ENCODE measurements around the gene GRAMD2A.

DNA sequence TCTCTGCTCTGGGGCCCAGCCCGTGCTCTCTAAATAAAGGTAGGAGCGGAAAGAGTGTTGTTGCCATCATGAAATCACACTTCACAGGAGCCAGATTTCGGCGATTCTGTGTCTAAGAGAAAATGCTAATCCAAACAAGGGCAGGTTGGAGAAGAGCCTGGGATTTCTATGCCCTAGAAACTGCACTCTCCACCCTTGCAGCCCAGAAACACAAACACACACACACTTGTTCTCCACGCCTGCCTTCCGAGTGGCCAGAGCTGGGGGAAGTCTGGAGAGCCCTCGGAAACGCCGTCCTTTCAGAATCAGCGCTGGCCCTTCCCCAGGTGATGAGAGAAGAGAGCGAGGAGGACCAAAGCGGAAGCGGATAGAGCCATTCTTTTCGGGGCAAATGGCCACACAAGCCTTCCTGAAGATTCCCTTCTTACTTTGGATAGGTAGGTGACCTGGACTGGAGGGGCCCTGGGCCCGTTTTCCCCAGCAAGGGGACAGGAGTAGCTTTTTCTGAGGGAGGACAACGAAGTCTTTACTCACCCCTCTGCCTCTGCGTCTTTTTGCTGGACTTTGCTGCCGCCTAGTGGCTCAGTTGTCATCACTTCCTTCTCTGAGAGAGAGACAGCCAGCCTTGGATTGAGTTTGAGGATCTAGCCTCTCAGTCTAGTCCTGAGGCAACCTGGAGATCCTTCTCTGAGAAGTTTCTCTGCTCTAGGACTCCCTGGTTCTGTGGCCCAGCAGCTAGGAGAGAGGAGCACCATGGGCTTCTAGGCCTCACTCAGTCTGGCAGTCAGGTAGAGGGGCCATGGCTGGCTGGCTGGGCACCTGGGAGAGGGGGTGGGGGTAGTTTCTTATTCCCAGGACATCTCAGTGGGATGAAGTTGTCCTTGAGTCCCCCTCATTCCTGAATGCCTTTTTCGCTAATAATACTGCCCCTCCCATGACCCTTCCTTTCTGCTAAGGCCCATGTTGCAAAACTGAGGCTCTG, 41.7 kb downstream of the GRAMD2A start:
- TF ChIP-seq POLR2A (IDR thresholded peaks at IDR 0.05) (no peak), CTCF (IDR thresholded peaks at IDR 0.05) (peak; percentile 75 to 88 (median 77))
